HUDEP-2 (cell line): ENCODE data around the gene MTMR3.
"Not testable (repeated sequence)": the region's sequence is repeated elsewhere in the genome, so short reads cannot be mapped to it uniquely, and the experiment has no call there.

Experiments
- DNase-seq, 76 experiments: peaks; one replicate each; lab custom pipeline; 2025; ENCODE audit not compliant: unreplicated experiment in 76 of 76; lab: John Stamatoyannopoulos, UW

MTMR3 gene

GRCh38 chr22:29883045-29883774, at the start of gene MTMR3:
Gene MTMR3, plus strand, starts transcription at chr22:29883174. Its CDS starts 87,886 bp downstream, at chr22:29971060.
- DNase-seq: peak in 73 of 76 experiments; percentile 42 to 97 (median 89)

GRCh38 chr22:29833392-29833965, 49.5 kb upstream of the MTMR3 start:
- no peak for DNase-seq

GRCh38 chr22:29834046-29834445, 48.9 kb upstream of the MTMR3 start:
- DNase-seq: peak in 16 of 76 experiments; percentile 1 to 48 (median 21)

- not testable (repeated sequence) for DNase-seq
Observed at GRCh38 chr22:29836791-29837370, 46.1 kb upstream of the MTMR3 start.

GRCh38 chr22:29837741-29838598, 45.0 kb upstream of the MTMR3 start, which contains the start of gene ASCC2:
Gene ASCC2, minus strand, starts transcription at chr22:29838274. Its CDS starts 5,949 bp downstream, at chr22:29832325.
- DNase-seq: peak; percentile 35 to 99 (median 96)

GRCh38 chr22:29838599-29838956, 44.4 kb upstream of the MTMR3 start:
- DNase-seq: no peak

GRCh38 chr22:29839039-29839438, 43.9 kb upstream of the MTMR3 start:
- DNase-seq: no peak

GRCh38 chr22:29840498-29840897, 42.5 kb upstream of the MTMR3 start:
- DNase-seq: peak in 61 of 76 experiments; percentile 10 to 84 (median 48)

GRCh38 chr22:29842172-29842571, 40.8 kb upstream of the MTMR3 start:
- no peak for DNase-seq

GRCh38 chr22:29842740-29843139, 40.2 kb upstream of the MTMR3 start:
- no peak for DNase-seq

GRCh38 chr22:29846290-29846689, 36.7 kb upstream of the MTMR3 start:
- no peak for DNase-seq

GRCh38 chr22:29848111-29848510, 34.9 kb upstream of the MTMR3 start:
- DNase-seq: no peak

GRCh38 chr22:29854432-29854831, 28.5 kb upstream of the MTMR3 start:
- DNase-seq: no peak

GRCh38 chr22:29855611-29856181, 27.3 kb upstream of the MTMR3 start:
- DNase-seq: peak in 3 of 76 experiments; percentile 2 to 19 (median 16)

- DNase-seq: no peak
Observed at GRCh38 chr22:29856496-29856895, 26.5 kb upstream of the MTMR3 start.

GRCh38 chr22:29859030-29859429, 23.9 kb upstream of the MTMR3 start:
- DNase-seq: not testable (repeated sequence)

- DNase-seq: no peak
Observed at GRCh38 chr22:29860006-29860766, 22.8 kb upstream of the MTMR3 start.

- no peak for DNase-seq
Observed at GRCh38 chr22:29861672-29862297, 21.2 kb upstream of the MTMR3 start.

GRCh38 chr22:29865572-29865971, 17.4 kb upstream of the MTMR3 start:
- DNase-seq: not testable (repeated sequence)
